ENCODE data around the gene JPH2. TPM values are rescaled to one million over a fixed set of nuclear protein-coding genes. Genes with fewer than 3 reads are reported as not detected.

JPH2 gene
- total RNA-seq, 1 donor from 2014 or later: 4.9 TPM

DNA sequence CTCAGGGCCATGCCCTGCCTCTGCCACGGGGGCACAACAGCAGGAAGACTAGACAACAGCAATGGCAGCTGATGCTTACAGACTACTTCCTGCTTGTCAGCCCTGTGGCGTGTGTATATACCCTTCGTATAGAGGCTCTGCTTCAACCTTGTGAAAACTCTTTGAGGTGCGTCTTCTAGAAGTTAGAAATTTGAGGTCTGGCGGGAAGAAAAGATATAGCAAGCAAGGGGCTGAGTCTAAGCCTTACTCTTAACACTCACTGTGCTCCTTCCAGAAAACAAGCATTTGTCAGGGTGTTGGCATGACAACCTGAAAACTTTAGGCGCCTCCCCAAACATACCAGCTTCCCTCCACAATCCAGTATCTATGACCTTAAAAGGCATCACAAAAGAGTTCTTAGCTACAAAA lies 33.3 kb downstream of the JPH2 start:
- no peak for DNase-seq (ENCODE audit: extremely low spot score, unreplicated experiment)
- H3K9me3 Mint-ChIP-seq: no peaks in the 10 kb centered on the region
- TF ChIP-seq, protein P1, sequence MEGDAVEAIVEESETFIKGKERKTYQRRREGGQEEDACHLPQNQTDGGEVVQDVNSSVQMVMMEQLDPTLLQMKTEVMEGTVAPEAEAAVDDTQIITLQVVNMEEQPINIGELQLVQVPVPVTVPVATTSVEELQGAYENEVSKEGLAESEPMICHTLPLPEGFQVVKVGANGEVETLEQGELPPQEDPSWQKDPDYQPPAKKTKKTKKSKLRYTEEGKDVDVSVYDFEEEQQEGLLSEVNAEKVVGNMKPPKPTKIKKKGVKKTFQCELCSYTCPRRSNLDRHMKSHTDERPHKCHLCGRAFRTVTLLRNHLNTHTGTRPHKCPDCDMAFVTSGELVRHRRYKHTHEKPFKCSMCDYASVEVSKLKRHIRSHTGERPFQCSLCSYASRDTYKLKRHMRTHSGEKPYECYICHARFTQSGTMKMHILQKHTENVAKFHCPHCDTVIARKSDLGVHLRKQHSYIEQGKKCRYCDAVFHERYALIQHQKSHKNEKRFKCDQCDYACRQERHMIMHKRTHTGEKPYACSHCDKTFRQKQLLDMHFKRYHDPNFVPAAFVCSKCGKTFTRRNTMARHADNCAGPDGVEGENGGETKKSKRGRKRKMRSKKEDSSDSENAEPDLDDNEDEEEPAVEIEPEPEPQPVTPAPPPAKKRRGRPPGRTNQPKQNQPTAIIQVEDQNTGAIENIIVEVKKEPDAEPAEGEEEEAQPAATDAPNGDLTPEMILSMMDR (conservative IDR thresholded peaks at IDR 0.05): no peak
- peaks cover 3% of the 10 kb centered on the region for H3K36me3 Mint-ChIP-seq
- H3K4me1 Mint-ChIP-seq (ENCODE audit: unreplicated experiment): peaks cover 10% of the 10 kb centered on the region
- no peaks in the 10 kb centered on the region for H3K27me3 Mint-ChIP-seq
- peak overlapping the region; percentile 83 for H3K27ac Mint-ChIP-seq
- H3K4me3 Mint-ChIP-seq: no peak overlapping the region

DNA sequence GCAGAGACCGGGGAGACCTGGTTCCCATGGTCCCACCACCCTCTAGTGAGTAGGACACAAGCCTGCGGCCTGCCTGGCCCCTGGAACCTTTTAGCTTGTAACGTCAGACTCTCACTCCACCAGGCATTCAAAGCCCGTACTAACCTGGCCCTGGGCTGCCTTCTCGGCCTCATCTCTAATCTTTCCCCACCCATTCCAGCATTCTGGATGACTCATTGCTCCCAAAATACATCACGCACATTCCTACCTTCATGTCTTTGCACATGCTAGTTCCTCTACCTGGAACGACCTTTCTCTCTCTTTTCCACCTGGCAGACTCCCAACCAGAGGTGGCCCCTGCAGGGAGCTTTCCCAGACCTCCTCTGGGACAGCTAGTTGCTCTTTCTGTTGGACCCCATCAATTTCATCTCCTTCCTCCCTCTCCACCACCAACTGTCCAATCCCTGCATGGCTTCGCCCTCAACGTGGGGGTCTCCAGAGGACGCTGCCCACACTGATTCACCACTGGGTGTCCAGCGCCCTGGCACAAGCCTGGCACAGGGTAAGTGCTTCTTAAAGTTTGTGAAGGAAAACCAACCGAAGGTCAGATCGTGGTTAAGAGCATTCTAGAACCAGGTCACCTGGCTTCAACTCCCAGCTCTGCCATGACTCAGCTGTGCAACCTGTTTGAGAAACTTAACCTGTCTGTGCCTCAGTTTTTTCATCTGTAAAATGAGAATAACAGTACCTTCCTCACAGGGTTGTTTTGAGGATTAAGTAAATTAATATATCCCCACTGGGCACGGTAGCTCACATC lies 35.2 kb downstream of the JPH2 start:
- no peak for DNase-seq (ENCODE audit: extremely low spot score, unreplicated experiment)
- H3K27me3 Mint-ChIP-seq: no peaks in the 10 kb centered on the region
- H3K9me3 Mint-ChIP-seq: no peaks in the 10 kb centered on the region
- TF ChIP-seq, protein P1 (conservative IDR thresholded peaks at IDR 0.05): no peak
- peak overlapping the region; percentile 41 for H3K4me3 Mint-ChIP-seq
- H3K36me3 Mint-ChIP-seq: no peaks in the 10 kb centered on the region
- H3K27ac Mint-ChIP-seq: peak overlapping the region; percentile 72
- H3K4me1 Mint-ChIP-seq (ENCODE audit: unreplicated experiment): peaks cover 10% of the 10 kb centered on the region

DNA sequence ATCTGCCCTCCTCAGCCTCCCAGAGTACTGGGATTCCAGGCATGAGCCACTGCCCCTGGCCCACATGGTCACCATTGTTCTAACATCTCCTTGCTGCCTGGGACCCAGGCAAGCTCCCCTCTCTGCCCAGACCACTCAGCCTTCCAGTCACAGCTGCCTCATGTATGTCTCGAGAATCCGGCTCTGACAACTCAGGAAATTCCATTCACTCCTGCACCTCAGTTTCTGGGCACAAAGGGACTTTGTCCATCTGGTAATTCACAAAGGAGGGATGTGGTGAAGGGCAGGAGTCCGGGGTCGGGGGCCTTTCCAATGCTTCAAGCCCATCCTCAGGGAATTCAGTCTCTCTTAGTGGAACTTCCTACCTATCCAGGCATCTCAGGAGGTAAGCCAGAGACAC lies 40.7 kb downstream of the JPH2 start:
- DNase-seq (ENCODE audit: extremely low spot score, unreplicated experiment): no peak
- H3K9me3 Mint-ChIP-seq: no peaks in the 10 kb centered on the region
- H3K36me3 Mint-ChIP-seq: no peaks in the 10 kb centered on the region
- peak overlapping the region; percentile 36 for H3K27ac Mint-ChIP-seq
- H3K27me3 Mint-ChIP-seq: no peaks in the 10 kb centered on the region
- TF ChIP-seq, protein P1 (conservative IDR thresholded peaks at IDR 0.05): no peak
- H3K4me1 Mint-ChIP-seq (ENCODE audit: unreplicated experiment): peaks cover 11% of the 10 kb centered on the region
- no peak overlapping the region for H3K4me3 Mint-ChIP-seq

DNA sequence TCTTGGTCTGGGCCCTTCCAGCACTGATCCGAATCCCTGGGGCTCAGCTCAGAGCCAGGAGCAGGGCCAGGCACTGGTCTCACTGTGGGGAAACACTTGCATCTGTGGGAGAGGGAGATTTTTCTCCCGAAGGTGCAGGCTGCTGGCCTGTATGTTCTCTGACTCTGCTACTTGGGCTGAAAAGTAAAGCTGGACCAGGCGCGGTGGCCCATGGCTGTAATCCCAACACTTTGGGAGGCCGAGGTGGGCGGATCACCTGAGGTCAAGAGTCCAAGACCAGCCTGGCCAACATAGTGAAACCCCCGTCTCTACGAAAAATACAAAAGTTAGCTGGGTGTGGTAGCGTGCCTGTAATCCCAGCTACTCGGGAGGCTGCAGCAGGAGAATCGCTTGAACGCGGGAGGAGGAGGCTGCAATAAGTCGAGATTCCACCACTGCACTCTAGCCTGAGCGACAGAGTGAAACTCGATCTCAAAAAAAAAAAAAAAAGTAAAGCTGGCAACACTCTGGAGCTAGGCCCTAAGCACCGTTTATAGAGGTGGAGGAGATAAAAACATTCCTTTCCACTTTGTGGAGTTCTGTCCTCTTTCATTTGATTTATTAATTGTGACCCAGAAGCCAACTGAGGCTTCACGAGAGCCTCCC lies 41.7 kb downstream of the JPH2 start:
- peaks cover 11% of the 10 kb centered on the region for H3K4me1 Mint-ChIP-seq (ENCODE audit: unreplicated experiment)
- TF ChIP-seq, protein P1 (conservative IDR thresholded peaks at IDR 0.05): no peak
- DNase-seq (ENCODE audit: extremely low spot score, unreplicated experiment): no peak
- H3K9me3 Mint-ChIP-seq: no peaks in the 10 kb centered on the region
- no peak overlapping the region for H3K27ac Mint-ChIP-seq
- no peak overlapping the region for H3K4me3 Mint-ChIP-seq
- no peaks in the 10 kb centered on the region for H3K36me3 Mint-ChIP-seq
- H3K27me3 Mint-ChIP-seq: no peaks in the 10 kb centered on the region

DNA sequence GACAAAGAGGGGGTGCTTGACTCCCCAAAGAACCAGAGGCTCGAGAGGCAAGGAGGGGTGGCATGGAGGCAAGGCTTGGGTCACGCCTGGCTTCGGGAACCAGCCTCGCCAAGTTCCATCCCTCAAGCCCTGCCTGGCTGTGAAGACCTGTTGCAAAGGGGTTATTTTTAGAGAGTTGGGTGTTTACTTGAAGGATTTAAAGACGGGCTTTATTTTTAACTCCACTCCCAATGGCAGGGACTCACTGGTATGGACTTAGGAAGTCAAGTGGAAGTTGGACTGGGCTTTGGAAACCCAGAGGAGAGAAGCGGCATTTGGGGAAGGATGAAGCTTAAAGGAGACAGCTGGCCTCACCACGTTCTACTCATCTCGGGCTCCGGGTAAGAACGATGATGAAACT lies 43.1 kb downstream of the JPH2 start:
- Mint-ChIP-seq H3K27ac (peak overlapping the region; percentile 29), H3K4me3 (no peak overlapping the region), H3K9me3 (no peaks in the 10 kb centered on the region), H3K27me3 (no peaks in the 10 kb centered on the region), H3K4me1 (ENCODE audit: unreplicated experiment) (peaks cover 11% of the 10 kb centered on the region), H3K36me3 (no peaks in the 10 kb centered on the region)
- TF ChIP-seq, protein P1 (conservative IDR thresholded peaks at IDR 0.05): no peak
- DNase-seq (ENCODE audit: extremely low spot score, unreplicated experiment): no peak

All from type B pancreatic cell (in vitro differentiated cells).